Nephron (organoid): ENCODE data around the gene SORCS2.

Experiments used
- H3K27ac Mint-ChIP-seq, 3 experiments: 2 replicates each; pipeline ENCODE4 v1.8.0; 2020; ENCODE audit warnings: mixed read lengths in 3 of 3, mild to moderate bottlenecking in 2 of 3, moderate library complexity in 1 of 3
- H3K27me3 Mint-ChIP-seq: 2 replicates; pipeline ENCODE4 v1.8.0; 2021; ENCODE audit warnings: low read depth, mild to moderate bottlenecking, moderate library complexity, mixed read lengths
- H3K36me3 Mint-ChIP-seq: 2 replicates; pipeline ENCODE4 v1.8.0; 2020; ENCODE audit warnings: low read depth, mixed read lengths
- H3K4me1 Mint-ChIP-seq: 2 replicates; pipeline ENCODE4 v1.8.0; 2020; ENCODE audit warnings: mixed read lengths
- H3K4me3 Mint-ChIP-seq, 3 experiments: 2 replicates each; pipeline ENCODE4 v1.8.0; 2020; ENCODE audit warnings: mild to moderate bottlenecking in 3 of 3, mixed read lengths in 3 of 3, moderate library complexity in 2 of 3
- H3K9me3 Mint-ChIP-seq: 2 replicates; pipeline ENCODE4 v1.8.0; 2020; ENCODE audit warnings: mixed read lengths
- CTCF ChIP-seq, 3 experiments: fragments of 200-600 bp; sonication (generic); IDR thresholded peaks; one replicate each; pipeline ENCODE4 v1.5.0; 2021; ENCODE audit warnings: antibody characterized with exemption in 3 of 3; ENCODE audit not compliant: unreplicated experiment in 3 of 3

SORCS2 gene

GRCh38 chr4:7722766-7723387 is 530.5 kb downstream of the SORCS2 start:
- peaks cover 13% of the 10 kb centered on the region for H3K4me1 Mint-ChIP-seq

GRCh38 chr4:7723625-7724024 is 531.3 kb downstream of the SORCS2 start:
- Mint-ChIP-seq H3K4me3 (no peak overlapping the region), H3K36me3 (peaks cover 9% of the 10 kb centered on the region), H3K27me3 (peaks cover 23% of the 10 kb centered on the region), H3K9me3 (no peaks in the 10 kb centered on the region), H3K4me1 (peaks cover 6% of the 10 kb centered on the region), H3K27ac (no peak overlapping the region)
- TF ChIP-seq CTCF (IDR thresholded peaks at IDR 0.05; ENCODE audit: unreplicated experiment in 3 of 3) = no peak

More at GRCh38 chr4:7722766-7723387, 530.5 kb downstream of the SORCS2 start:
- no peak overlapping the region for H3K27ac Mint-ChIP-seq
- TF ChIP-seq CTCF (IDR thresholded peaks at IDR 0.05; ENCODE audit: unreplicated experiment in 3 of 3) = no peak
- peaks cover 24% of the 10 kb centered on the region for H3K27me3 Mint-ChIP-seq
- H3K9me3 Mint-ChIP-seq = no peaks in the 10 kb centered on the region
- peaks cover 9% of the 10 kb centered on the region for H3K36me3 Mint-ChIP-seq
- no peak overlapping the region for H3K4me3 Mint-ChIP-seq

- H3K27me3 Mint-ChIP-seq = peaks cover 10% of the 10 kb centered on the region
- H3K9me3 Mint-ChIP-seq = no peaks in the 10 kb centered on the region
- no peak overlapping the region for H3K4me3 Mint-ChIP-seq
- TF ChIP-seq CTCF (IDR thresholded peaks at IDR 0.05; ENCODE audit: unreplicated experiment in 3 of 3) = no peak
- H3K4me1 Mint-ChIP-seq = no peaks in the 10 kb centered on the region
- no peak overlapping the region for H3K27ac Mint-ChIP-seq
- H3K36me3 Mint-ChIP-seq = peaks cover 17% of the 10 kb centered on the region
Observed at GRCh38 chr4:7725951-7726350, 533.6 kb downstream of the SORCS2 start.

- no peak overlapping the region for H3K4me3 Mint-ChIP-seq
- H3K4me1 Mint-ChIP-seq = peaks cover 7% of the 10 kb centered on the region
- no peaks in the 10 kb centered on the region for H3K9me3 Mint-ChIP-seq
- peaks cover 10% of the 10 kb centered on the region for H3K27me3 Mint-ChIP-seq
- TF ChIP-seq CTCF (IDR thresholded peaks at IDR 0.05; ENCODE audit: unreplicated experiment in 3 of 3) = no peak
- H3K27ac Mint-ChIP-seq = no peak overlapping the region
- peaks cover 17% of the 10 kb centered on the region for H3K36me3 Mint-ChIP-seq
Observed at GRCh38 chr4:7726665-7727413, 534.5 kb downstream of the SORCS2 start.

- no peak for TF ChIP-seq CTCF (IDR thresholded peaks at IDR 0.05; ENCODE audit: unreplicated experiment in 3 of 3)
Observed at GRCh38 chr4:7727749-7728148, 535.4 kb downstream of the SORCS2 start.

More at GRCh38 chr4:7727749-7728148, 535.4 kb downstream of the SORCS2 start:
- Mint-ChIP-seq H3K27ac (no peak overlapping the region), H3K27me3 (peaks cover 5% of the 10 kb centered on the region), H3K9me3 (no peaks in the 10 kb centered on the region), H3K36me3 (peaks cover 17% of the 10 kb centered on the region), H3K4me3 (no peak overlapping the region), H3K4me1 (peaks cover 7% of the 10 kb centered on the region)
